ENCODE measurements around the gene MRPS18A. TPM values are rescaled to one million over a fixed set of nuclear protein-coding genes. Genes with fewer than 3 reads are reported as not detected.

Gene MRPS18A
- 51.6 and 60.2 TPM in 2 replicates for total RNA-seq

DNA sequence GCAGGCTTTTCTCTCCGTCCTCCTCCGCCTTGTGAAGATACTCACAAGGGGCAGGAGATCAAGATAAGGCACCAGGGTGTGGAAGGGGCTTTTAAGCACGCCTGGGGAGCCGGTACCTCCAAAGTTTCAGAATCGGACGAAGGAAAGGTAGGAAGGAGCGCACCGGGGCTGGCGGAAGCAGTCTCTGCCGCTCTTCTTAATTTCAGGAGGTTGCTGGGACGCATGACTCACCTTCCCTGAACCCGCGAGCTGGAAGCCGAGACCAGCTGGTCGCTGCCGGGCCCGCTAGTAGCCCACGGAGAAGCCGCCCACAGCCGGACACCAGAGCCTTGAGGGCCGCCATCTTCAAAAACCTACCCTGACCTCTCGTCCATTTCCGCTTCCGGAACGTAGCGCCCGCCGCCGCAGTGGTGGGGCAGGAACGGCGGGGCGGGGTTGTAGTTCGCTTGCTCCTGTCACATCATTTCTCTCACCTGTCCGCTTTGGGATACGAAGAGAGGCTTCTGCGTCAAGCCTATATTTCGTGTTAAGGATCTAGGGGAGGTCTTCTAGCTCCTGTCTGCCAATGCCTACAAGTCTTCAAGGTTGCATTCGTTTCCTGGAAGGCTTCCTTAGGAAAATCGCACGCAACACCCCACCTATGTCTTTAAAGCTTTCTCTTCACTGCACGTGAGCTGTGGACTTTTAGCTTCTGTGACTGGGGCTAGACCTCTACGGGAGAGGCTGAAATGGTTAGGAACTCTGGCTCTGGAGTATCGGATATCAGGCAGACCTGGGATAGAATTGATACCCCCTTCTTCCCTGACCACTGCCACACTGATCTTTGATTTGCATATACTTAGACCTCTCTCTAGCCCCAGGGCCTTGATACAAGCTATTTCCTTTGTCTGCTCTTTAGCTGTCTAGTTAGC lies at the start of gene MRPS18A:
TSS of gene MRPS18A (minus strand) at position 355 of the 911 bp plus-strand sequence. CDS start at position 343, 12 bp downstream.

DNA sequence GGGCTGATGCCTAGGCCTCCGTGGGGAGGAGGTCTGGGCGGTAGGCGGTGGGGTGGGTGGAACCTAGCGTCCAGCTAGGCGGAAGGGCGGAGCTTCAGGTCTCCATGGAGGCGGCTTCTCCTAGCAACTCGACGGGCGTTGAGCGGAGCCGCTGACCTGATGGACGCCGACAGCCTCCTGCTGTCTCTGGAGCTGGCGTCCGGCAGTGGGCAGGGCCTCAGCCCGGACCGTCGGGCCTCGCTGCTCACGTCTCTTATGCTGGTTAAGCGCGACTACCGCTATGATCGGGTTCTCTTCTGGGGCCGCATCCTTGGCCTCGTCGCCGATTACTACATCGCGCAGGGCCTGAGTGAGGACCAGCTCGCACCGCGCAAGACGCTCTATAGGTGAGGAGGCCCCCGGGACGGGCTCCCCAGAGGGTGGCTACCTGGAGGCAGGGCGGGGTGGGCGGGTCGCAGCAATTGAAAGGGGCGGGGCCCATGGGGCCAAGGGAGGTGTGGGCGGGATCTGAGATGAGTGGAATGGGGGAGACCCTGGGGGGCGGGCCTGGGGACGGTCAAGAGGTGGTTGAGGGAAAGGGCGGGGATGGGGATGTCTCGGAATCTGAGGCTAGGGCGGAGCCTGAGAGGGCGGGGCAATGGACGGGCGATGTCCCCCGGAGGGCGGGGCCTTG lies 42.5 kb downstream of the MRPS18A start, which contains the start of gene RSPH9:
TSS of gene RSPH9 (plus strand) at position 97 of the 673 bp plus-strand sequence. CDS start at position 160, 63 bp downstream.

DNA sequence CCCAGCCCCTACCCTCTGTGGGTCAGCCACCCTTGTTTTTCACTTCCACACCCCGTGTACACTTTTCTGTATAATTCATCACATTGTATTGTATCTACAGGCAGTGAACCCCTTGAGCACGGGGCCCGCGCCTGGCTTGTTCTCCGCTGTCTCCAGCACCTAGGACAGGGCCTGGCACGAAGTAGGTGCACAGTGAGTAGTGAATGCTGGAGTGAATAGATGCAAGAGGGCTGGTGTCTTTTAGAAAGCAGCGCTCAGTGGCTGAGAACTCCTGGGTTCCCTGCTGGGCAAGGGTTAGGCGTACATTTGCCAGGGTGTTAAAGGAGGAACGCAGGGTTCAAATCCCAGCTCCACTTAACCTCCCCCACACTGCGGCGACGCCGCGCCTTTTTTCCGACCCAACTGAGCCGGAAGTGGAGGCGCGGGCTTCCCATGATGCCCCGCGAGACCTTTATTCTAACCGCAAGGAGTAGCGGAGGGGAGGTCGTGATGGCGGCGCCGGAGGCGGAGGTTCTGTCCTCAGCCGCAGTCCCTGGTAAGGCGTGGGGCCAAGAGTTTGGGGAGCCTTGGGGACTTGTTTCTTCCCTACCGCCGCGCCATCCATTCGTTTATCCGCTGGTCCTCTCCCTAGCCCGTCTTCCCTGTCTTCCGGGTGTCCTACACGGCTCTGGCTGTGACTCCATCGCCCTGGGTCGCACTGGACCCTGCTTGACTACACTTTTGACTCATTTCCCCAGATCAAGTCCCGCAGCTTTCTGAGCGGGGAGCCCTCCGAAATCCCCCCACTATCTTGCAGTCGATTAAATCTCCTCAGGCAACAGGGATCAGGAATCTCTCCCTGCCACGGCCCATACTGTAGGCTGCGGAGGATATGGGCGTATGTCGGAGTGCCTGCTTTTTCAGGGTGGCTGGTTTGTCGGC lies 51.9 kb downstream of the MRPS18A start, which contains the start of gene MAD2L1BP:
TSS of gene MAD2L1BP (plus strand) at position 454 of the 921 bp plus-strand sequence. CDS start at position 490, 36 bp downstream.

DNA sequence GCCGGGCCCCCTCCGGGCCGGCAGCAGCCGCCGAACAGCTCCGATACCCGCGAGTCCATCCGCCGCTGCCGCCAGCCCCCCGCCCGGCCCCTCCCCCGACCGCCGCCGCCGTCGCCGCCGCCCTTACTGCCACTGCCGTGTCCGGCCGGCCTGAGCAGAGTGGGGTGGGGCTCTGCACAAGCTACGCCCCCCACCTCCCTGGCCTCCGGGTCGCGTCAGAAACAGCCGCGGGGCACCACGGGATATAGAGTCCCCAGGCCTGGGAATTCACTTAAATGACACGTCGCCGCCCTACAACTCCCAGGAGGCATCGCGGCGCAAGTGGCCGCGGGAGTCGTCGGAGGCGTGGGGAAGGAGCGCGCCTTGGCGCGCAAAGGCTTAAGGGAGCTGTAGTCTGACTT lies 58.5 kb downstream of the MRPS18A start, which contains the start of gene GTPBP2:
TSS of gene GTPBP2 (minus strand) at position 161 of the 401 bp plus-strand sequence. CDS start at position 59, 102 bp downstream.

Other genes with a start within 250 kb of the MRPS18A start
- 1.0 and 1.5 TPM in 2 replicates for gene DLK2, start 232.2 kb downstream of the MRPS18A start, total RNA-seq
- 18.5 and 20.4 TPM in 2 replicates for gene TJAP1, start 210.2 kb downstream of the MRPS18A start, total RNA-seq
- under 0.01 and 0.15 TPM in 2 replicates for gene LRRC73, start 177.4 kb downstream of the MRPS18A start, total RNA-seq
- gene YIPF3, start 170.9 kb downstream of the MRPS18A start, total RNA-seq = 110 and 117 TPM in 2 replicates
- 24.2 and 27.9 TPM in 2 replicates for gene POLR1C, start 170.7 kb downstream of the MRPS18A start, total RNA-seq
- gene XPO5, start 111.8 kb downstream of the MRPS18A start, total RNA-seq = 15.2 and 15.5 TPM in 2 replicates
- 18.3 and 19.2 TPM in 2 replicates for gene POLH, start 111.6 kb downstream of the MRPS18A start, total RNA-seq
- gene GTPBP2, start 58.5 kb downstream of the MRPS18A start, total RNA-seq = 49.9 and 50.6 TPM in 2 replicates
- 33.9 and 37.7 TPM in 2 replicates for gene MAD2L1BP, start 52.0 kb downstream of the MRPS18A start, total RNA-seq
- 0.67 and 0.74 TPM in 2 replicates for gene RSPH9, start 42.8 kb downstream of the MRPS18A start, total RNA-seq
- 40.0 and 53.8 TPM in 2 replicates for gene VEGFA, start 82.4 kb upstream of the MRPS18A start, total RNA-seq

Measured in bronchus fibroblast of lung (primary cell).